ENCODE measurements around the gene RAD23A.

DNA sequence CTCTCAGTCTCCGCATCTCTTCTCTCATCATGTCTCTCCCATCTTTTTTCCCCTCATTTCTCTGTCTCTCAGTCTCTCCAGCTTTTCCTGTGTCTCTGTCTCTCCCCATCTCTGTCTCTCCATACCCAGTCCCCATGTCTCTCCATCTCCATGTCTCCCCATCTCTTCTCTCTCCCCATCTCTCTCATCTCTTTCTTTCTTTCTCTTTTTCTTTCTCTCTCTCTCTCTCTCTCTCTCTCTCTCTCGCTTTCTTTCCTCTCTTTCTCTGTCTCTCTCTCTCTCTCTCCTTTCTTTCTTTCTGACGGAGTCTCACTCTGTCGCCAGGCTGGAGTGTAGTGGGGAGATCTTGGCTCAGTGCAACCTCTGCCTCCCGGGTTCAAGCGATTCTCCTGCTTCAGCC is 37.0 kb downstream of the RAD23A start:
- TF ChIP-seq POLR2A (IDR thresholded peaks at IDR 0.05) (no peak), CTCF (IDR thresholded peaks at IDR 0.05) (no peak)
